Duodenal mucosa (tissue), 2 donors: ENCODE measurements around the gene ZNF813.
A peak's percentile ranks its signal among the peaks of the same experiment; 100 is the strongest.
"Not testable (repeated sequence)": the region's sequence is repeated elsewhere in the genome, so short reads cannot be mapped to it uniquely, and the experiment has no call there.

Experiments used
- H3K27ac ChIP-seq: one replicate; pipeline ENCODE4 v1.7.0; 2013; ENCODE audit warnings: low read depth, low read length
- H3K27me3 ChIP-seq, 2 donors: one replicate each; pipeline ENCODE4 v1.7.0; 2013; ENCODE audit warnings: low read length in 2 of 2, control low read depth in 1 of 2; ENCODE audit not compliant: insufficient read depth in 2 of 2, control insufficient read depth in 1 of 2
- H3K36me3 ChIP-seq, 2 donors: one replicate each; pipeline ENCODE4 v1.7.0; 2013; ENCODE audit warnings: low read length in 2 of 2, control low read depth in 1 of 2; ENCODE audit not compliant: insufficient read depth in 2 of 2, control insufficient read depth in 1 of 2
- H3K4me1 ChIP-seq, 2 donors: one replicate each; pipeline ENCODE4 v1.7.0; 2013; ENCODE audit warnings: low read length in 2 of 2, control low read depth in 1 of 2; ENCODE audit not compliant: insufficient read depth in 2 of 2, control insufficient read depth in 1 of 2
- H3K4me3 ChIP-seq, 2 donors: one replicate each; pipeline ENCODE4 v1.7.0; 2013; ENCODE audit warnings: low read length in 2 of 2, low read depth in 1 of 2
- H3K9ac ChIP-seq, 2 donors: one replicate each; pipeline ENCODE4 v1.7.0; 2013; ENCODE audit warnings: low read length in 2 of 2, low read depth in 1 of 2
- H3K9me3 ChIP-seq, 2 donors: one replicate each; pipeline ENCODE4 v1.7.0; 2013; ENCODE audit warnings: low read length in 2 of 2, control low read depth in 1 of 2; ENCODE audit not compliant: control insufficient read depth in 1 of 2

The ZNF813 gene

DNA sequence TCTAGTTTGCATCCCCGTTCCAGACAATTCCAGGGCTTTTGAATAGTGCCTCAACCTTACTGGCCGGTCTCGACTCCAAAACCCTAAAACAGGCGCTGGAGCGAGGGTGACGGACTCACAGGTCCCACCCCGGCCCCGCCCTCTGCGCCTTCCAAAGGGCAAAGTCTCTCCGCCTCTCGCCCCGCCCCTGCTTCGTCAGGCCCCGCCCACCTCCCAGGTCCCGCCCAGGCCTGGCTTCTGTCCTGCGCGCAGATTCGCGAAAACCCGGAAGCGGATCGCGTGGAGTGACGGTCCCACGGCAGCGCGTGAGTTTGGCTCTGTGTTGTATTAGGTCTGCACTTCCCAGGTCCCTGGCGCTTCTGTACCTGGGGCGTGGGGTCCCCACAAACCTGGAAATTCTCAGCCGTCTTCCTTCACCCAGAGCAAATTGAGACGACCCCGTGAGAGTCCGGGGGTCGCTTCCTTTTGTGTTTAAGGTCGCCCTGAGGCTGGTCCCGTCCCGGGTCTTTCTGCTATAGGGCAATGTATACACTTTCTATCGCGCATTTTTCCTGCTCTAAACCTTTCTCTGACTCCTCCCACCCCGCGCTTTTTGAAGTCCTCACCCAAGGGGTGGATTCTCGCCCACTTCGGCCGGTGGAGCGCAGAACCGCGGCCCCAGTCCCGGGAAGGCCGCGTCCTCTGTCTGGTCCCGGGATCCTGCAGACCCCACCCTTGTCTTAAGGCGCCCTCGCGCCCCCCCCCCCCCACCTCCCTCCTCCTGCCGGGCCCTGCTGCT is at the start of gene ZNF813:
Gene ZNF813 (plus strand): TSS at position 249 of the 778 bp plus-strand sequence. CDS start 16,090 bp downstream, outside the sequence.
- peaks cover 4 to 8% of the 10 kb centered on the region in 2 donors for H3K9me3 ChIP-seq
- no peaks in the 10 kb centered on the region for H3K27me3 ChIP-seq
- peak within 1 kb of the TSS; percentile 86 to 90 for H3K4me3 ChIP-seq
- peak within 1 kb of the TSS; percentile 32 for H3K27ac ChIP-seq
- H3K36me3 ChIP-seq, result no peaks in the 10 kb centered on the region
- no peaks in the 10 kb centered on the region for H3K4me1 ChIP-seq
- peak within 1 kb of the TSS; percentile 74 to 81 for H3K9ac ChIP-seq

DNA sequence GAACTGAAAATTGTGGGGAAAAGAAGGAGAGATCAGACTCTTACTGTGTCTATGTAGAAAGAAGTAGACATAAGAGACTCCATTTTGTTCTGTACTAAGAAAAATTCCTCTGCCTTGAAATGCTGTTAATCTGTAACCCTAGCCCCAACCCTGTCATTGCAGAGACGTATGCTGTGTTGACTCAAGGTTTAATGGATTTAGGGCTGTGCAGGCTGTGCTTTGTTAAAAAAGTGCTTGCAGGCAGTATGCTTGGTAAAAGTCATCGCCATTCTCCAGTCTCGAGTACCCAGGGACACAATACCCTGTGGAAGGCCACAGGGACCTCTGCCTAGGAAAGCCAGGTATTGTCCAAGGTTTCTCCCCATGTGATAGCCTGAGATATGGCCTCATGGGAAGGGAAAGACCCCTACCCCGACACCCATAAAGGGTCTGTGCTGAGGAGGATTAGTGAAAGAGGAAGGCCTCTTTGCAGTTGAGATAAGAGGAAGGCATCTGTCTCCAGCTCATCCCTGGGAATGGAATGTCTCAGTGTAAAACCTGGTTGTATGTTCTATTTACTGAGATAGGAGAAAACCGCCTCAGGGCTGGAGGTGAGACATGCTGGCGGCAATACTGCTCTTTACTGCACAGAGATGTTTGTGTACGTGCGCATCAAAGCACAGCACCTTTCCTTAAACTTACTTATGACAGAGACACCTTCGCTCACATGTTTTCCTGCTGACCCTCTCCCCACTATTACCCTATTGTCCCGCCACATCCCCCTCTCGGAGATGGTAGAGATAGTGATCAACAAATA is 46.8 kb upstream of the ZNF813 start:
- not testable (repeated sequence) for H3K27me3 ChIP-seq, H3K9me3 ChIP-seq

GRCh38 chr19:53422551-53422950 is 45.0 kb upstream of the ZNF813 start:
- H3K4me1 ChIP-seq, result no peaks in the 10 kb centered on the region
- no peak overlapping the region for H3K9ac ChIP-seq
- no peaks in the 10 kb centered on the region for H3K27me3 ChIP-seq
- no peaks in the 10 kb centered on the region for H3K36me3 ChIP-seq
- H3K9me3 ChIP-seq, result peaks cover 0 to 4% of the 10 kb centered on the region in 2 donors
- H3K4me3 ChIP-seq, result no peak overlapping the region
- H3K27ac ChIP-seq, result no peak overlapping the region

More for the DNA sequence above, 46.8 kb upstream of the ZNF813 start:
- not testable (repeated sequence) for H3K27ac ChIP-seq, H3K4me3 ChIP-seq, H3K9ac ChIP-seq, H3K36me3 ChIP-seq, H3K4me1 ChIP-seq

GRCh38 chr19:53423074-53423473 is 44.5 kb upstream of the ZNF813 start:
- H3K4me3 ChIP-seq, H3K9ac ChIP-seq, H3K36me3 ChIP-seq, H3K27ac ChIP-seq, H3K4me1 ChIP-seq, H3K9me3 ChIP-seq, H3K27me3 ChIP-seq: not testable (repeated sequence)

- not testable (repeated sequence) for H3K27ac ChIP-seq, H3K9ac ChIP-seq, H3K4me3 ChIP-seq, H3K36me3 ChIP-seq, H3K27me3 ChIP-seq, H3K9me3 ChIP-seq, H3K4me1 ChIP-seq
Measured at GRCh38 chr19:53423680-53424079, 43.9 kb upstream of the ZNF813 start.

- H3K27ac ChIP-seq, result no peak overlapping the region
- H3K9ac ChIP-seq, result no peak overlapping the region
- no peak overlapping the region for H3K4me3 ChIP-seq
Measured at GRCh38 chr19:53424968-53425597, 42.5 kb upstream of the ZNF813 start.

GRCh38 chr19:53431399-53432087 is 36.0 kb upstream of the ZNF813 start, which contains the start of gene ZNF761:
Gene ZNF761 (plus strand): TSS chr19:53431984. CDS start chr19:53447269, 15,285 bp downstream.
- Histone ChIP-seq H3K36me3 (peaks cover 4 to 22% of the 10 kb centered on the region in 2 donors), H3K27ac (peak within 1 kb of the TSS; percentile 60), H3K4me3 (peak within 1 kb of the TSS; percentile 79 to 92), H3K27me3 (no peaks in the 10 kb centered on the region), H3K9me3 (peaks cover 2% of the 10 kb centered on the region in 2 donors), H3K9ac (peak within 1 kb of the TSS; percentile 84 to 86), H3K4me1 (peaks cover 0 to 15% of the 10 kb centered on the region in 2 donors)

More at GRCh38 chr19:53424968-53425597, 42.5 kb upstream of the ZNF813 start:
- H3K36me3 ChIP-seq, result no peaks in the 10 kb centered on the region
- no peaks in the 10 kb centered on the region for H3K27me3 ChIP-seq
- H3K9me3 ChIP-seq, result no peaks in the 10 kb centered on the region
- no peaks in the 10 kb centered on the region for H3K4me1 ChIP-seq

- Histone ChIP-seq H3K9ac (peak overlapping the region; percentile 84 to 86), H3K27me3 (no peaks in the 10 kb centered on the region), H3K4me1 (peaks cover 0 to 15% of the 10 kb centered on the region in 2 donors), H3K27ac (peak overlapping the region; percentile 60), H3K36me3 (peaks cover 7 to 22% of the 10 kb centered on the region in 2 donors), H3K4me3 (peak overlapping the region; percentile 79 to 92), H3K9me3 (peaks cover 2 to 3% of the 10 kb centered on the region in 2 donors)
Measured at GRCh38 chr19:53432088-53432661, 35.4 kb upstream of the ZNF813 start.

- H3K9me3 ChIP-seq, result peaks cover 23 to 34% of the 10 kb centered on the region in 2 donors
- H3K27me3 ChIP-seq, H3K4me1 ChIP-seq, H3K27ac ChIP-seq, H3K9ac ChIP-seq: not testable (repeated sequence)
- peak overlapping the region in 1 of 2 donors; percentile 5 for H3K4me3 ChIP-seq
- peaks cover 8 to 59% of the 10 kb centered on the region in 2 donors for H3K36me3 ChIP-seq
Measured at GRCh38 chr19:53443809-53444208, 23.7 kb upstream of the ZNF813 start.
